HG02571 (cell line): ENCODE data around the gene SEPTIN3.

Experiments
- ATAC-seq: cut with Tn5 transposase; IDR thresholded peaks from one replicate; pipeline ENCODE4 v1.9.1; 2021; ENCODE audit warnings: mild to moderate bottlenecking, moderate library complexity; ENCODE audit not compliant: unreplicated experiment

Gene SEPTIN3

GRCh38 chr22:41975299-41976069 is 6.2 kb downstream of the SEPTIN3 start:
- ATAC-seq: no peak

DNA sequence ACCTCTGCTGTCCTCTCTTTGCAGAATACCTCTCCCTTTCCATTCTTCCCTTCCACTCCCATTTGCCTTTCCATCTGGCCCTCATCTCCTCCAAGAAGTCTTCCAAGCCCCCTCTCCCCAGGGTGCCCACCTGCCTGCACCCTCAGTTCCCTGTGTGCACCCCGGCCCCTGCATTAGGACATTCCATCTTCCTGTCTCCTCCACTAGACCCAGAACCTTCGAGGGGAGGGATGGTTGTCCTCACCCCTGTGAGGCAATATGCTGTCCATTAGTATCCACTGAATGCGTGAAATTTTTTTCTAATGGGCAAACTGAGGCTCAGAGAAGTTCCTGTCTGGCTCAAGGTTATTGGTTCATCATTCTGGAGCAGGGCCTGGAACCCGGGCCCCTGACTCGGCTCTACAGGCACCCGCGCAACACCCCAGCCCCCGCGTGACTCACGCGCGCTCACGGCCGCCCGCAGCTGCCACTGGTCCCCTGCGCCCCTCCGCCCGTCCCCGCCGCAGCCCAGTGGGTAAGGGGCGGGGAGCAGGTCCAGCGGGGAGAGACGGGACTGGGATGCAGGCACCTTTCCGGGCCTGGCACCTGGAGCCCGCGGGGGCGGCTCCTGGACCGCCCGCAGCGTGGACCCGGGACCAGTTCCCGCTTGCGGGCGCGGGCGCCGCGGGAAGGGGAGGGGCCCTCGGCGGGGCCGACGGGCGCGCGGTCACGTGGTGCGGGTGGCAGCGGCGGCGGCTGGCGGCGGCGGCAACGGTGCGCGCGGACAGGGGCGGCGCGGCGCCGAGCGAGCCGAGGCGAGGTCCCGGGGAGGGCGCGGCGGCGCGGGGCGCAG is 7.0 kb downstream of the SEPTIN3 start:
- no peak for ATAC-seq

DNA sequence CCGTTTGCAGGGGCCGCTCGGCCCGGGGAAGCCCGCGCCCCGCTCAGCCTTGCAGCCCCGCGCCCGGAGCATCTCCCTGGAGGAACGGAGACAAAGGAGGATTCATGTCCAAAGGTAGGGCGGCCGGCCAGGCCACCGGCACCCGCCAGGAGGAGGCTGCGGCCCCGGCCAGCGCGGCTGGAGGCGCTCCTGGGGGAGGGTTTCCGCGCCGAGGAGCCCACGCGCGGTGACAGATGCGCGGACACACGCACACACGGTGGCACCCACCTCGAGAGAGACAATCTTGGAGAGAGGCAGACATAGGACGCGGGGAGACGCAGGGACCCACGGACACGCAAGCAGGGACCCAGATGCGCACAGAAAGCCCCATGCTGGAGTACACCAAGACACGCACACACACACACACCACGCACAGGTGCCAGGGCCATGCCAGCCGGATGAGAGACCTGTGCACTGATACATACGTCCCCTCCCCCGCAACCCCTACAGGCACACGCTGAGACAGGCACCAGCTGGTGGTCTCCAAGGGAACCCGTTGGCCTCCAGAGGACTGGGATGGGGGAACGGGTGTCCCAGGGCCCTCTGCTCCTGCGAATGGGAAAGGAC is 7.8 kb downstream of the SEPTIN3 start:
- ATAC-seq: no peak

DNA sequence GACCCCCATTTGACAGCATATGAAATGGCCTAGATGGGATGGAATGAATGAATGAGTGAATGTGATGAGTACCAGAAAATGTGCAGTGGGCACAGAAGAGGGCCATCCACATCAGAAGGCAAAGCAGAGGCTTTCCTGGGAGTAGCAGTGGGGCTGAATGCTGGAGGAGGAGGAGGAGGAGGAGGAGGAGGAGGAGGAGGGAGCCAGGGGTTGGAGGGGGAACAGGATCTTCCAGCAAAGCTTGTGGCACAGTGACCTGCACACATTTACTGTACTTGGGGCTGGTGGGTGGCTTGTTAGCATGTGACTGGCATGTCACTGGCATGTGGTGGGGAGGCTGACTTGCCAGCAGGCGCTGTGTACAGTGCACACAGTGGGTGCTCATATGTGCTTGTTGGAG is 9.5 kb downstream of the SEPTIN3 start:
- ATAC-seq: no peak

- ATAC-seq: no peak
These were observed 10.4 kb downstream of the SEPTIN3 start for GRCh38 chr22:41979423-41980250.

DNA sequence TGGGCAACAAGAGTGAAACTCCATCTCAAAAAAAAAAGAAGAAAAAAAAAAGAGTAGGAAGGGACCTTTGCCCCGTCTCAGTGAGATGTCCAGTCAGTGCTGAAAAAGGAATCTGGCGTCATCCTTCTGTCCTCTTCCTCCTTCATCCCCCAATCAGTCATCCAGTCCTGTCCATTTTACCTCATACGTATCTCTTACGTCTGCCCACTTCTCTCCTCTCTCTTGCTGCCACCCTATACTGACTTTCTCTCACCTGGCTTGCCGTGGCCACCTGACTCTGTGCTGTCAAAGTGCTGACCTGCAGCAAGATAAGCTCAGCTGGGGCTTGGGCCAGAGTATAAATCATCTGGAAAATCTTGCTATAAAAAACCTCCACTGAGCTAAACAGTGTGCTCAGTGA is 13.6 kb downstream of the SEPTIN3 start:
- no peak for ATAC-seq

- ATAC-seq: no peak
These were observed 14.5 kb downstream of the SEPTIN3 start for GRCh38 chr22:41983513-41984405.

GRCh38 chr22:41987276-41987675 is 18.0 kb downstream of the SEPTIN3 start:
- ATAC-seq: no peak

- ATAC-seq: no peak
These were observed 20.0 kb downstream of the SEPTIN3 start for GRCh38 chr22:41989246-41989645.

DNA sequence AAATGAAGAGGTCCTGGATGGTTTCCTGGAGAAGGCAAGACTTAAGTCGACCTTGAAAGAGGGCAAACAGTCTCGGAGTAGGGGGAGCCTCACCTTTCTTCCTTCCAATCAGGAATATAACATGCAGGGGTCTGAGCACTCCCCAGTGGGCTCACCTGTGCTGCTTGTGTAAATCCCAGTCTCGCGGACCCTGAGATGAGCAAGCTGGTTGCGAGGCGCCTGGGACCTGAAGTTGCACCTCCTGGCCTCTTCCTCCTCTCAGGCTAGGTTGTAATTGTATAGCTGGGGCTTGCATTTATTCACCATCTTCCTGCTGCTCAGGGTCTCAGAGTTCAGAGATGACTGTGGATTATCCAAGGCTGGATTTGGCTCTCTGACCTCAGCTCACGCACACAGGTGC is 21.9 kb downstream of the SEPTIN3 start:
- ATAC-seq: no peak

DNA sequence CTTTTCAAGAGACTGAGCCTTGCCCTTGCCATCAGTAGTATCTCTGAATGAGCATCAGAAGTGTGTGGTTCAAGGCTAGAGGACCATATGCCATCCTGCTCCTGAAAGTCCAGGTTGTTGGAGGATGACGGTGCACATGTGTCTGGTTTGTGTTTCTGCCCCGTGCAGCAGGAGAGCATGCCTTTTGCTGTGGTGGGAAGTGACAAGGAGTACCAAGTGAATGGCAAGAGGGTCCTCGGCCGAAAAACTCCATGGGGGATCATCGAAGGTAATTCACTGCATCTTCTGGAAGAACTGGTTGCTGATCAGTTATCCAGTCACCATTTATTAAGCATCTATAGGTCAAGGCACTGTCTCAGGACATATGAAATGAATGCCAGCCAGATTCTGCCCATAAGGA is 23.3 kb downstream of the SEPTIN3 start:
- no peak for ATAC-seq

DNA sequence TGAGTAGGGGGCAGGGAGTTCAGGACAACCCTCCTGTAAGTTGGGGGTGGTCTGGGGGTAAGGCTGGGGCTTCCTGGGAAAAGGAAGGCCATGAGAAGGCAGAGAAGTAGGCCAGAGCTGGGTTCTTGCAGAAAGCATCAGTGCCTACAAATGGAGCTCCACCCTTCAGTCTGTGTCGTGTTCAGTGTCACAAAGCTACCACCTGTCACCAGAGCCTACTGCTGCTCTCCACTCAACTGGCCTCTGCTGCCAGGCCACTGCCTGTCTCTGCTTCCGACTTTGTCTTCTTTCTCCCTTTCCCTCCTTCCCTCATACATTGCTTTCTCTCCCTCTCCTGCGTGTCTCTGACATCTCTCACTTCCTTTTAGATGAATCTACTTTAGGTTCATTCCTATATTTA is 26.0 kb downstream of the SEPTIN3 start:
- ATAC-seq: no peak

- no peak for ATAC-seq
These were observed 27.6 kb downstream of the SEPTIN3 start for GRCh38 chr22:41996826-41997225.

- ATAC-seq: peak; percentile 86
These were observed 29.4 kb downstream of the SEPTIN3 start, which contains the start of gene WBP2NL for GRCh38 chr22:41998361-41999261. WBP2NL (plus strand) TSS chr22:41998788; CDS start chr22:41998819, 31 bp downstream.

DNA sequence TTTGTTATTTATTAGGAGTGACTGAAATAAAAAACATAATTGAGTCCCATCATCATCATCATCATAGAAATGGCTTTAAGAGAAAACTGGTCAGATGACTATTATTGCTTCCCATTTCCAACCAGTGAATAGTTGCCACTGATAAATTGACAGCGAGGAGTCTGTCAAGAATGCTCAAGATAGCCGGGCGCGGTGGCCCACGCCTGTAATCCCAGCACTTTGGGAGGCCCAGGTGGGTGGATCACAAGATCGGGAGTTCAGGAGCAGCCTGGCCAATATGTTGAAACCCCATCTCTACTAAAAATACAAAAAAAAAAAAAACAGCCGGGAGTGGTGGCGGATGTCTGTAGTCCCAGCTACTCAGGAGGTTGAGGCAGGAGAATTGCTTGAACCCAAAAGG is 31.2 kb downstream of the SEPTIN3 start:
- ATAC-seq: no peak

DNA sequence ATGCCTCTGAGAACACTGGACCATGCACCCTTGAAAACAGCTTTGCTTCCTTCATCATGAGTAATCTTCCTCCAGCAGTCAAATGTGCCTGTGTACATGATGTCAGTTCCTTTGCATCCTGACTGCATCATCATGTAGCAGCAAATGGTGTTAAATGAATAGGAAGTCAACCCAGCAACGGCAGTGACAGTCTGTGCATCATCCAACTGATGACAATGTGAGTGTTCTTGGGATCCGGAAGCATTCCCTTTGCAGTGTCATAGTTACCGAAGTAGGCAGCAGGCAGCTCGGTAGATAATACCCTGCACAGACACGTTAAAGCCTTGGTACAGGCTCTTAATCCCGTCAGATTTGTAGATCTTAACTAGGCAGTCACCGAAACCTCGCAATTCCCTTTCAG is 31.9 kb downstream of the SEPTIN3 start:
- no peak for ATAC-seq

DNA sequence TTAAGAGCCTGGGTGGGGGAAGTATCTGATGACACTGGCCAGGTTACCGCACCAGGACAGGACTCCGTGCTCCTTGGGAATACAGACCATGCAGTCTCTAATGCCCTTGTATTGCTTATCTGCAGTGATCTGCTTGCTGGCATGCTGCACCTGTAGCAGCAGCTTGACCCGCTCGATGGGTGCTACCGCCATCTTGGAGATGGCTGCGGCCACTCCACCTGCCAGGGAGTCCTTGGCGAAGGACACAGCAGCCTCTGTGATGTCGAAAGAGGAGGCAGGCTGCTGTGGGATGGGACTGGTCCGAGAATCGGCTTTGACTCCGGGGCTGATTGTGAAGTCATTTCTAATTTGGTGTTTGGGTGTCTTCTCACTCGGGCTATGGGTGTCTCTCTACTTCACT is 32.5 kb downstream of the SEPTIN3 start:
- ATAC-seq: no peak

DNA sequence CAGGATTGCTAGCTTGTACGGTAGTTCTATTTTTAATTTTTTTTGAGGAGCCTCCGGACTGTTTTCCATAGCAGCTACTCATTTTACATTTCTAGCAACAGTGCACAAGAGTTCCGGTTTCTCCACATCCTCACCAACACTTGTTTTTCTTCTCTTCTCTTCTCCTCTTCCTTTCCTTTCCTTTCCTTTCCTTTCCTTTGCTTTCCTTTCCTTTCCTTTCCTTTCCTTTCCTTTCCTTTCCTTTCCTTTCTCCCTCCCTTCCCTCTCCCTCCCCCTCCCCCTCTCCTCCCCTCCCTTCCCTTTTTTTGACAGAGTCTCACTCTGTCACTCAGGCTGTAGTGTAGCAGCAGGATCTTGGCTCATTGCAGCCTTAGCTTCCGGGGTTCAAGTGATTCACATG is 38.7 kb downstream of the SEPTIN3 start:
- no peak for ATAC-seq

DNA sequence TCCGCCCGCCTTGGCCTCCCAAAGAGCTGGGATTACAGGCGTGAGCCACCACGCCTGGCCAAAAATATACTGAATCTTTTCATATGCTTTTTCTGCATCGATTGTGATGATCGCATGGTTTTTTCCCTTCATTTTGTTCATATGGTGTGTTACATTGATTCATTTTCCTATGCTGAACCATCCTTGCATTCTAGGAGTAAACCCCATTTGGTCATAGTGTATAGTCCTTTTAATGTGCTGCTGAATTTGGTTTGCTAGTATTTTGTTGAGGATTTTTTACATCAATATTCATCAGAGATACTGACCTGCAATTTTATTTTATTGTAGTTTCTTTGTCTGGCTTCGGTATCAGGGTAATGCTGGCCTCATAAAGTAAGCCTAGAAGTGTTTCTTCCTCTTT is 41.5 kb downstream of the SEPTIN3 start:
- no peak for ATAC-seq
